GM18858 (cell line): Measurements from ENCODE around the gene CLEC2D.
"Not testable (repeated sequence)": the region's sequence is repeated elsewhere in the genome, so short reads cannot be mapped to it uniquely, and the experiment has no call there.

Experiments used
- ATAC-seq: cut with Tn5 transposase; IDR thresholded peaks from one replicate; pipeline ENCODE4 v1.9.1; 2021; ENCODE audit not compliant: unreplicated experiment

Gene CLEC2D

DNA sequence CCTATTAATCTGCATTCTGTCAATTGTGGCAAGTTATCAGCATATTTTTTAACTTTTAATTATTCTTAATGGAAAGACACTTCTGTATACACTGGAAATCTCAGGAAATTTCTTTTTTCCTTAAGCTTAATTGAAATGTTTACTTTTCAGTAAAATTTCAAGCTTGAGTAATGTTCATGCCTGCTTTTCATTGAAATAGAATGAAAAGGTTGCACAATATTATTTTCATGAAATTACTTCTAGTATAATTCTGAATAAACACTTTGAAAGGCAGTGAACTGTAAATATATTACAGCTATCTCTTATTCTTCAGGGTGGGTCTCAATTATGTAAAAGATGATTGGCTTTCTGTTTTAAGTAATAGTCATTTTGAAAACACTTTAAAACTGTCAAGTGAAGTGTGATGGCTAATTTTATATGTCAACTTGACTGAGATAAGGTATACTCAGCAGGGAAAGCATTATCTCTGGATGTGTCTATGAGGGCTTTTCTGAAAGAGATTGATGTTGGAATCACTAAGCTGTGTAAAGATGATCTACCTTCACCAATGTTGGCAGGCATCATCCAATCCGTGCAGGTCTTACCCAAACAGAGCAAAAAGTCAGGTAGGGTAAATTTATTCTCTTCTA lies 29.9 kb downstream of the CLEC2D start:
- no peak for ATAC-seq

DNA sequence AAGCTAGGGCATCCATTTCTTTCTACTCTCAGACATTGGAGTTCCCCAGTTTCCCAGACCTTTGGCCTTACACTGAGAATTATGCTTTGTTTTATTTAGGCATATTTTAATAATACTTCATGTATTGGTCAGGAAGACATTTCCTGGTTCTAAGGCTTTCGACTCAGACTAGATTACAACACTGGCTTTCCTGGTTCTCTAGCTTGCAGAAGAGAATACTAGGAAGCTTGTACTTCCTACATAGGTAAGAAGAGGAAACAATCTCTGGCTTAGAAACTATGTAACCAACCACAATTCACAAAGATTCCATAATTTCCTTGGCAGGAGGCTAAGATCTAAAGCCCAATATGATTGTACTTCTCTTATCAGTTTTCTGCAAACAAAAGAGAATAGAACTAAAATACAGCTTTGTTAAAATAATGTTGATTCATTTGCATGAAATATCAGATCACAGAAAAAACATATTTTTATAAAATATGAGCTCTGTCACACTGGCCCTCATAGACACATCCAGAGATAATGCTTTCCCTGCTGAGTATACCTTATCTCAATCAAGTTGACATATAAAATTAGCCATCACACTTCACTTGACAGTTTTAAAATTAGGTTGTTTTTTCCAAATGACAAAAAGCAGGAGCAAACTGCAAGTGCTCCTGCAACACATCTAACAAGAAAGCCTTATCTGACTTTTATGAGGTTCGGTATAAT lies 30.5 kb downstream of the CLEC2D start:
- no peak for ATAC-seq

DNA sequence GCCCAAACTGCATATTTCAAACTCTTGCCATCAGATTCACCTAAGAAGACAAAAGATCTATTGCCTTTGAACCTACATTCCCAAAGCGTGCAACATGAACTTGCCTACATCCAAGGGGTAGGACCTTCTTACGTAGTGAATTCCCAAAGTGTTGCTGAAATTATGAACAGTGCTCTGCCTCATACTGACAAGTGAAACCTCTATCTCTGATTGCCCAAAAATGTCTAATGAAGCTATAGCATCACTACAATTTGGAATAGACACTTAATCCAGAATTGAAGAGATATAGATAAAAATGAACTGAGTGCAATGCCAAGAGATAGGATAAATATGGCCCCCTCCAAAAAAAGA lies 31.1 kb downstream of the CLEC2D start:
- no peak for ATAC-seq

DNA sequence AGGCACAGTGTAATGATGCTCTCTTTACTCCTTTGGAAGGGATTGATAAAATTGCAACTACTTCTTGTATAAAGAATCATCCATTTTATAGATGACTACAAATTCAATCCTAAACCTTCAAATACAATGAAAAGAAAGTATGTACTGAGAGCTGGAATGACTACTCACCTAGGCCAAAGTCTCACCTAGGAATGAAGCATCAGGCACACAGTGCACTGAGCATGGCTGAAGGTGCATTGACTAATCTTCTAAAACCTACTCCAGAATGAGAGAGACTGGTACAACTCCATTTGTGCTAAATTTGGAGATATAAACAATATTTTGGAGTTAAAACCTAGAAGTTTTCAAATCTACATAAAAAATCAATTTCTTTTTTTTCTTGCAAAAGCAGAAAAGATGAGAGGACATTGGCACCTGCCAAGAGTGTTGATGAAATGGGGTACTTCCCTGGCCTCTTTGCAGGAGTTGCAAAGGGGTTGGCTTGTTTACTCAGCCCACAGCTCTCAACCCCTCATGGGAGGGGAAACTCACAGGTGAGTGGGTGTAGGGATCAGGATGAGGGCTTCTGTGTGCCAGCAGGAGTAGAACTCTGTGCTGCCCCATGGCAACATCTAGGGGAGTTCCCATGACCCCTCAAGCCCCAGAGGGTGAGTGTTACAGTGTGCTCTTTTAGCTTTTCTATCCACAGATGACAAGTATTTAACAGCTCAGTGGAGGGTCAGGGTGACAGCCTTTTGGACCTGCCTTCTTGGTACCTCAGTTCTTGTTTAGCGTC lies 32.1 kb downstream of the CLEC2D start:
- ATAC-seq: no peak

DNA sequence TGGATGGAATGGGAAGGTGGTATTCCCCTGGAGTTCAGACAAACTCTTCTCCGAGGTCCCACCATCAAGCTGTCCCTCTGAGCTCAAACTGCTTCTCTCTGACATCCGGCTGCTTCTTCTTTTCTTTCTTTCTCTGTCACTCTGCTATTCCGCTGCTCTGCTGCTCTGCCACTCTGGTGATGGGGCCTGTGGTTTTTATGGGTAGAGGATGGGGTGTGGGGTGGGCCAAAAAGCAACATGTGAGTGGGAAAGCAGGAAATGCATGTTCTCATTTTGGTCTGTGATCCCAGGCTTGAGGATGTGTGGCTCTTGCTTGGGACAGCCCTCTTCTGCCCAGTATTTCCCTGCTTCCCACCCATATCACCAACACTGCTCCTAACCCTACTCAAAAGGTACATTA lies 32.7 kb downstream of the CLEC2D start:
- ATAC-seq: no peak

DNA sequence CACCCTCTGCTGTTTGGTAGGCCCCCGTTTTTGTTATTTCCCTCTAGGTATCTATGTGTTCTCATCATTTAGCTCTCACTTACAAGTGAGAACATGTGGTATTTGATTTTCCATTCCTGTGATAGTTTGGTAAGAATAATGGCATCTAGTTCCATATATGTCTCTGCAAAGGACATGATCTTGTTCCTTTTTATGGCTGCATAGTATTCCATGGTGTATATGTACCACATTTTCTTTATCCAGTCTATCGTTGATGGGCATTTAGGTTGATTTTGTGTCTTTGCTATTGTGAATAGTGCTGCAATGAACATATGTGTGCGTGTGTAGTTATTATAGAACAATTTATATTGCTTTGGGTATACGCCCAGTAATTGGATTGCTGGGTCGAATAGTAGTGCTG lies 35.0 kb downstream of the CLEC2D start:
- ATAC-seq: not testable (repeated sequence)

DNA sequence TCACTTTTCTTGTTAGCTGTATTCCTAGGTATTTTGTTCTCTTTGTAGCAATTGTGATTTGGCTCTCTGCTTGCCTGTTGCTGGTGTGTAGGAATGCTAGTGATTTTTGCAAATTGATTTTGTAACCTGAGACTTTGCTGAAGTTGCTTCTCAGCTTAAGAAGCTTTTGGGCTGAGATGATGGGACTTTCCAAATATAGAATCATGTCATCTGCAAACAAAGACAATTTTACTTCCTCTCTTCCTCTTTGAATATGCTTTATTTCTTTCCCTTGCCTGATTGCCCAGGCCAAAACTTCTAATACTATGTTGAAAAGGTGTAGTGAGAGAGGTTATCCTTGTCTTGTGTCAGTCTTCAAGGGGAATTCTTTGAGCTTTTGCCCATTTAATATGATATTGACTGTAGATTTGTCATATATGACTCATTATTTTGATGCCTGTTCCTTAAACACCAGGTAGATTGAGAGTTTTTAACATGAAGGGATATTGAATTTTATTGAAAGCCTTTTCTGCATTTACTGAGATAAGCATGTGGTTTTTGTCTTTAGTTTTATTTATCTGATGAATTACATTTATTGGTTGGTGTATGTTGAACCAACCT lies 36.7 kb downstream of the CLEC2D start:
- ATAC-seq: no peak

DNA sequence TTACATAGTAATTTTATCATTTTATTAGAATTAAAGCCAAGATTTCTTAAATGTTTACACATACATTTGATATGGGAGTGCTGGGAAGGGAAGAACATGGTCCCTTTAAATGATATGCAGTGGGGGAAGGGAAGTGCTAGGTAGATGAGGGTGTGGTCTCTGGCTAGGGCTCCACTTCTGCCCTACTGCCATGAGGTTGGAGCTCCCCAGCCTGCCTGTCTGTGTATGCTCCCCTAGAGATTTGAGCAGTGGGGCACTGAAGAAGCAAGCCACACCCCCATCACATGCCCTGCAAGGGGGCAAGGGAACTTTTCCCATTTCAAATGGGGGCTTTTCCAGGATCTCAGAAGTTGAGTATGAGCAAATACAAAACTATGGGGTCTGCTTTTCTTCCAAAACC lies 37.8 kb downstream of the CLEC2D start:
- ATAC-seq: no peak

DNA sequence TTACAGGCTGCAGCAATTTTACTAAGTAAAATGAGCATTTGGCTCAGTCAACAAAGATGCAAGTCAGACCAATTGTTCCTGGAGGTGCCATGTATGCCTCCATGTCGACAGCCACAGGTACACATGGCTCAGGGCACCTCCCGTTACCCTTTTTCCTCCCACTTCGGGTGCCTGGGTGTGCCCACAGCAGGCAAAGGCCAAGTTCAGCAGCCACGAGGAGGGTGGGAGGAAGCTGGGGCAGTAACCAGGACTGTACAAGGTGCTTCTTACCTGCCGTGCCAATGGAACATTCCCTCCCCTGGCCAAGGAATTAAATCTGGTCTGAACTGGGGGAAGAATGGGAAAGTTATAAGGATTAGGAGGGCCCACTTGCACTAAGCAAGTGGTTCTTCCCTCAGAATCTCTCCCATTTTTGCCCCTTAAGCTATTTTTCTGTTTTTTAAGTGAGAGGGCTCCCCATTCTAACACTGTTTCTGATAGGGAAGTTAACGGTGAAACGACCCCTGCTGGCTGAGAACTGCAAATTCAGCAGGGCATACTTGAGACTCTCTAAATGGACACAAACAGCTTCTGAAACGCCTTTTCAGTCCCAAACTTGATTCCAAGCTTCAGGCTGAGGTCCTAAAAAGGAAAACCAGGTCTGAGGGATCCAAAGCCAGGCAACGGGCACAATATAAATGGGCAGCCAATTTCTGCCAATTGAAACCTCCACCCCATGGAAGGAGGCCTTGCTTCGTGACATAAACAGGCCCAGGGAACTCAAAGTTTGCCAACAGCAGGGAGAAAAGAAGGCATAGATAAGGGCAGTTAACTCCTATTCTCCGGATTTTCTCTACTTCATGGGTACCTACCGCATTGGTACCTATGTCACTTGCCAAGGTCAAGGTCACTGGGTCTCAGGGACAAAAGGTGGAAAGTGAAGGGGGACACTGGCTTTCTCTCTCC lies 38.6 kb downstream of the CLEC2D start:
- ATAC-seq: no peak

DNA sequence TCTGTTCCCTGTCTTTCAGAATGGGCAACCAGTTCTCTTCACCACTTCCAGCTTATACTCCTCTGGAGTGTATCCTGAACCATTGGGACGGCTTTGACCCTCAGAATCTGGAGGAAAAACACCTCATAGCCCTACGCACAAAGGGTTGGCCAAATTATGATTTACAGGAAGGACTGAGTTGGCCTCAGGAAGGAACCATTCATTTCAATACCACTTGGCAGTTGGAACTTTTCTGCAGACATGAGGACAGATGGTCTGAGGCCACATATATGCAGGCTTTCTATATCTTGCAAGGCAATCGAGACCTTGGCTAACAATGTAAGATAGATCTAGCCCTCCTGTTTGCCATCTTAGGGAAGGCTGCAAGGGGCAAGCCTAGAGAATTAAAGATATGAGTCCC lies 39.3 kb downstream of the CLEC2D start:
- ATAC-seq: no peak

DNA sequence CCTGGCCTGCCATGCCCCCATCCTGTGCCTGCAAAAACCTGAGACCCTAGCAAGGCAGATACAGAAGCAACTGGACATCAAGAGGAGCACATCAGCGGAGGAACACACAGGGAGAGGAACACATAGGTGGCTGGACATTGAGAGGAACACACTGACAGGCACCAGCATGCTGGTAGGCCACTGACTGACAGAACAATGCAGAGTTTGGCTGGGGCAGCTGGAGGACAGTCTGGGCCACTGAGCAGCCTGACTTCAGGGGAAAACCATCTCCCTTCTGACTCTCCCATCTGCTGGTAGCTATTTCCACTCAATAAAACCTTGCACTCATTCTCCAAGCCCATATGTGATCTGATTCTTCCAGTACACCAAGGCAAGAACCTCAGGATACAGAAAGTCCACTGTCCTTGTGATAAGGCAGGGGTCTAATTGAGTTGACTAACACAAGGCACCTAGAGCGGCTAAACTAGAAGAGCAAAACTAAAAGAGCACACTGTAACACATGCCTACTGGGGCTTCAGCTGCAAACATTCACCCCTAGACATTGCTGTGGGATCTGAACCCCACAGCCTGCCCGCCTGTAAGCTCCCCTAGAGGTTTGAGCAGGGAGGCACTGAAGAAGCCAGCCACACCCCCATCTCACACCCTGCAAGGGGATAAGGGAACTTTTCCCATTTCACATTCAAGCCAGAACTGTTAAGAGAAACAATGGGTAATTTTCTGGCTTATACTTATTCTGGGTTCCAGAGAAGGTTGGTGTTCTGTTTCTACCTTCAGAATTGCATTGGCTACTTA lies 41.3 kb downstream of the CLEC2D start:
- ATAC-seq: no peak

DNA sequence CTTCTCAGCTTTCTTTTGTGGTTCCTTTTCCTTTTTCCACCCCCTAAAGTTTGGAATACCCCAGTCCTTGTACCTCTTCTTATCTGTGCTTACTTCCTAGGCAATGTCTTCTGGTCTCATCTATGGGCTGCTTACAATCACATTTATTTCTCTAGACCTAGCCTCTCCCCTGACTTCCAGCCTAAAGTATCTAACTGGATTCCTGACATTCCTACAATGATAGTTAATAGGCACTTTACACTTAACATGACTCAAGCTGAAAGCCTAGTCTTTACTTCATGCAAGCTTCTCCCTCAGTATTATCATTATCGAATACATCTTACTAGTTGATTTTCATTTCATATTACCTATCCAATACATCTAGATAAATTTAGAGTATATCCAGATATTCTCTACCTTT lies 42.2 kb downstream of the CLEC2D start:
- no peak for ATAC-seq

DNA sequence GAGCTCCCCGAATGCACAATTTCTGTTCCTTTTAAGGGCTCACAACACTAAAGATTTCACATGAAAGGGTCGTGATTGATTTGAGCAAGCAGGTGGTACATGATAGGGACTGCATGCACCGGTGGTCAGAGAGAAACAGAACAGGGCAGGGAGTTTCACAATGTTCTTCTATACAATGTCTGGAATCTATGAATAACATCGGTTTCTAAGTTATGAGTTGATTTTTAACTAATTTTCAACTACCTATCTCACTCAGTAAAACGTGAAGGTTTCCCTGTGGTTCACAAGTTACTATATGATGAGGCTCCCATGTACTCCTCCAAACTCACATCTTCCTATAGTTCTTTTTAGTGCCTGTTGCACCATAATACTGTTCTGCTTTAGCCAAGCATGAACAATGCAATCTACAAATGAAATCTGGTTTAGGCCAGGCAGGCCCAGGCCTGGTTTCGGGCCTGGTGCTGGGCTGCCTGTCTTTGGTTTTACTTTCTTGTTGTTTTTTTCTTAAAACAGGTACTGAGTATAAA lies 43.6 kb downstream of the CLEC2D start:
- peak; percentile 59 for ATAC-seq

DNA sequence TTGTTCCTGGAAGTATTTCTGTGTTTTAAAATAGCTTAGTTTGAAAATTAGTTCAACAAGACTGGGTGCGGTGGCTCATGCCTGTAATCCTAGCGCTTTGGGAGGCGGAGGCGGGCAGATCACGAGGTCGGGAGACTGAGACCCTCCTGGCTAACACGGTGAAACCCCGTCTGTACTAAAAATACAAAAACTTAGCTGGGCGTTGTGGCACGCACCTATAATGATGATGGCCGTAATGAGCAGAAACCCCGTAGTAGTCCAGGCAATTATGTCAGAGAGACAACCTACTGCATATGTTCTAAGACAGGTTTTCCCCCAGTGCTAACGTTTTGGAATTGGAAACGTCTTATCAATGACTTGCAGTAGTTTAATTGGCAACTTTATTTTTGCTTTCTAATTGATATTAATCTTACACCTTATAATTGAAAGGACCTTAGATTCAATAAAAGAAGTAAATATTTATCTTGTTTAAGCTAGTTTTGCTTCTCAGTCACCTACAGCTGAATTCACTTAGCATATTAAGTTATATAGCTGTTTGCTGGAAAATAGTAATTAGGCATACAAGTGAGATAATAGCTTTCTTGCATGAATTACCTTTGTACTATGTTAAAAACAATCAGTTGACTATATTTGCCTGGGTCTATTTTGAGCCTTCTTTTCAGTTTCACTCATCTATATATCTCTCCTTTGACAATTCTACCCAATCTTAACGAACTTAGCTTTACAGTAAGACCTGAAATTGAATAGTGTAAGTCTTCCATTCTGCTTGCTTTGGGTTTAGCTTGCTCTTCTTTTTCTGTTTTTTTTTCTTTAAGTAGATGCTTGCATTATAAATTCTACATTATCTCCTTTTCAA lies 47.8 kb downstream of the CLEC2D start:
- ATAC-seq: no peak

DNA sequence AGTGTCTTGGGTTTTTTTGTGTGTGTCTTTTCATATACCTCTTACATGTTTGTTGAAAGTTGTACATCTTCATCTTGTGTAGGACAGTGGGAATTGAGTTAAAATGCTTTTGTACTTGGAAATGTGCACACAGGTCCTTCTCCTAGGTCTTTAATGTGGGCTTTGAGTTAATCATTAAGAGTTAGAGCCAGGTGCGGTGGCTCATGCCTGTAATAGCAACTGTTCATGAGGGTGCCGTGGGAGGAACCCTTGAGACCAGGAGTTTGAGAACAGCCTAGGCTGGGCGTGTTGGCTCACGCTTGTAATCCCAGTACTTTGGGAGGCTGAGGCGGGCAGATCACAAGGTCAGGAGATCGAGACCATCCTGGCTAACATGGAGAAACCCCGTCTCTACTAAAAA lies 49.5 kb downstream of the CLEC2D start:
- no peak for ATAC-seq

DNA sequence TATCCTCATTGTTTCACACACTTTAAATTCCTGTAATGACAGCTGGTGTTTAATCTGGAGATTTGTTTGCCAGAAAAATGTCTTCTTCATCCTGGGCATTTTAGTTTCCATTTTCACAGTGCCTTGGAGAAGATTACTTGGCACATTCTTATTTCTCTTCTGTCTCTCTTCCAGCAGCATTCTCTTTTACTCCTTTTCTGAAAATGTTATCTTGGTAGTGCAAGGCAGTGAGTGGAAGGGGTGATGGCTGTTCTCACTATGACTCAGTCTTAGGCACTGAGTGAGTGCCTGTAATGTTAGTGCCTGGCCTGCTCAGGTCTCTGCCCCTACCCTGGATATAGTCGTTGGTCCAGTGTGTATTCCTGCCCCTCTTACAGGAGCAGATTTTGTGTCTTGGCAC lies 50.3 kb downstream of the CLEC2D start:
- no peak for ATAC-seq

DNA sequence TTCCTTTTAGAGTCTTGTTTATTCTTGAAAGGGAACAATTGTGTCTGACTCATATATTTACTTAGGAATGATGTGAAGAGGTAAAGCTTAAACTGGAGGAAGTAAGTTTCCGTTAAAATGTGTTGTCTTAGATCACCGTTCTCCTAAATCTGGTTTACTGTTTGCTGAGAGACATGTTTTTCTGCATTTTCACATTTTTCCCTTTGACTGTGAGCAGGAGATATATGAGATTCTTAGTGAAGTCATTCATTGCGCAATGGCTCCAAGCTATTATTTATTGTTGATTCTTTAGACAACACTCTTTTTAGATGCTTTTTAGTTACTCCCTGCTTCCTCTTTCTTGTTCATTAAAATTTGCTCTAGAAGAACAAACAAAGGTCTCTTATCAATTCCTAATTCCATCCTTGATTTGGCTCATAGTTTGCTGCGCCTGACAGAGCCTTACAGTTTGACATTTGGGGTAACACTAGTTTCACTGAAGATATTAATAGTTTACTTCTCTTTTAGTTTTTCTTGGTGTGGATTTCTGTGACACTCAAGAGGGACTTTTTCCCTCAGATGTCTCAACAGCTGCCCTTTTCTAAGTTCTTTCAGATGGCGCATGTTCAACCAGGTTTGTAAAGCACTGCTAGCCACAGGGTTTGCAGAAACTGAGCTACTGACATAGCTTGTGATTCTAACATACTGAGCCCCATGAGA lies 52.0 kb downstream of the CLEC2D start:
- peak; percentile 49 for ATAC-seq

DNA sequence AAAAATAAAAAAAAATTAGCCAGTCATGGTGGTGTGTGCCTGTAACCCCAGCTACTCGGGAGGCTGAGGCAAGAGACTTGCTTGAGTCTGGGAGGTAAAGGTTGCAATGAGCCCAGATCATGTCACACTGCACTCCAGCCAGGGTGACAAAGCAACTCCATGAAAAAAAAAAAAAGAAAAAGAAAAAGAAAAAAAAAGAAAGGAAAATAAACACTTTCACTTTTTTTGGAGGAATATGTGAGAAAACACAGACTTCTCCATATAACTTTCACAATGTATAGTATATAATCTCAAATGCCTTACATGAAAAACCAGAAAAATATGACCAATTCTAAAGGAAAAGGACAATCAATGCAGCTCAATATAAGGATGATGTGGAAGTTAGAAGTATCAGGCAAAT lies 54.5 kb downstream of the CLEC2D start:
- ATAC-seq: no peak
